Esophagus (tissue), 2 donors: ENCODE results near the gene P3H1. TPM values are rescaled to one million over a fixed set of nuclear protein-coding genes. Genes with fewer than 3 reads are reported as not detected.

Experiments used
- H3K27ac ChIP-seq, 2 donors: one replicate each; pipeline ENCODE4 v1.5.1; 2013; ENCODE audit warnings: low read depth in 2 of 2, mild to moderate bottlenecking in 2 of 2, inconsistent platforms in 1 of 2, low read length in 1 of 2, moderate library complexity in 1 of 2
- H3K27me3 ChIP-seq, 2 donors: one replicate each; pipeline ENCODE4 v1.6.1; 2013; ENCODE audit warnings: low read length in 2 of 2, control low read depth in 1 of 2, mild to moderate bottlenecking in 1 of 2; ENCODE audit not compliant: insufficient read depth in 2 of 2, control insufficient read depth in 1 of 2
- H3K36me3 ChIP-seq, 2 donors: one replicate each; pipeline ENCODE4 v1.6.1; 2013; ENCODE audit warnings: low read length in 1 of 2; ENCODE audit not compliant: control insufficient read depth in 2 of 2, insufficient read depth in 2 of 2
- H3K4me1 ChIP-seq, 2 donors: one replicate each; pipeline ENCODE4 v1.6.1; 2013; ENCODE audit warnings: low read length in 1 of 2; ENCODE audit not compliant: control insufficient read depth in 2 of 2, insufficient read depth in 2 of 2
- H3K4me3 ChIP-seq, 2 donors: one replicate each; pipeline ENCODE4 v1.5.1; 2013; ENCODE audit warnings: low read length in 2 of 2, mild to moderate bottlenecking in 2 of 2, low read depth in 1 of 2, moderate library complexity in 1 of 2
- H3K9me3 ChIP-seq, 2 donors: one replicate each; pipeline ENCODE4 v1.6.1; 2013; ENCODE audit warnings: mild to moderate bottlenecking in 2 of 2, low read depth in 1 of 2, low read length in 1 of 2, moderate library complexity in 1 of 2; ENCODE audit not compliant: control insufficient read depth in 2 of 2, insufficient read depth in 1 of 2
- WGBS, 2 donors: extraction: QIAGEN DNeasy Blood & Tissue Kit; methylation state at CpG; one replicate each; pipeline ENCODE4 v1.1.7; 2013; 5-methylcytosine and 5-hydroxymethylcytosine counted together
- polyA plus RNA-seq, 2 donors: library from polyadenylated mRNA; stranded (reverse); fragments of 200-250 nt; gene quantifications; one replicate each; pipeline ENCODE4 v1.2.3, GENCODE V29; 2013
- donor health status: healthy with polysubstance abuse.
- donor health status: Bipolar disorder and iron deficiency.

The P3H1 gene
- polyA plus RNA-seq, 2 donors: 6.4 to 11.4 TPM

DNA sequence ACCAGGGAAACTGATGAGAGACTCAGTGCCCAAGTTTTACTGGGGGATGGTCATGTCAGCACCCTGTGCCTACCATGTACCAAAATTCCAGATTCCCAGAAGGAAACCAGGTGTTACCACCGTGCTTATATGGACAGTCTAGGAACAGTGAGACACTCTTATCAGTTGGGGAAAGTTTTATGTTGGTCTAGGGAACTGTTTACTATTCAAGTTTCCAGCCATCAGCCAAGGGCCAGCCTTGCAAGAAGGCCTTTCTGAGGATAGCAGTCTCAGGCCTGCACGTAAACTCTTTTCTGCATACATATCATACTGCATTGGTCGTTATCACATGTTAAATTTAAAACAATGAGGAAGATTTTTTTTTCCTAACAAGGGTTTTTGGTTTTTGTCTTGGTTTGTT, 30.6 kb upstream of the P3H1 start:
- no peaks in the 10 kb centered on the region for H3K27me3 ChIP-seq
- 79 to 94% methylated on average over 3 of the region's 3 CpGs for WGBS, 2 donors

DNA sequence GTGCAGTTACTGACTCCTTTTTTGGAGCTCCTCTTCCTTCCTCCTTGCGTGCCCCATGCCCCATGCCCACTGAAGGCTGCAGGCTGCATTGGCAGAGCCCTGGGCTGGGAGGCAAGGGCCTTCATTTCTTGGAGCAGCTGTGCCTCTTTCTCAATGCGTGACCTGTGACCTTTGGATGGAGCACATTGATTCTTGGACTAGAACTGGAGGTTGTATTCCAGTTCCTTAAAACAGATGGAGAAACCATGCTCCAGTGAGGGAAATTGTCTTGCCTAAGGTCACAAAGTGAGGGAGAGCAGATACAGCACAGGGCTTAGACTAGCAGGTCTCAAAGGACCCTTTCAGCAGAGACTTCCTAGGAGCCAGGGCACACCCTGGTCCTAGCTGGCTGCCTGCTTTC, 27.0 kb upstream of the P3H1 start:
- WGBS, 2 donors: 91 to 93% methylated on average over 2 of the region's 2 CpGs
- no peaks in the 10 kb centered on the region for H3K27me3 ChIP-seq
- no peak overlapping the region for H3K4me3 ChIP-seq
- H3K4me1 ChIP-seq: no peaks in the 10 kb centered on the region
- no peaks in the 10 kb centered on the region for H3K36me3 ChIP-seq
- H3K27ac ChIP-seq: no peak overlapping the region
- H3K9me3 ChIP-seq: no peaks in the 10 kb centered on the region

More for the DNA sequence above, 30.6 kb upstream of the P3H1 start:
- no peaks in the 10 kb centered on the region for H3K4me1 ChIP-seq
- no peaks in the 10 kb centered on the region for H3K9me3 ChIP-seq
- H3K27ac ChIP-seq: no peak overlapping the region
- H3K4me3 ChIP-seq: no peak overlapping the region
- no peaks in the 10 kb centered on the region for H3K36me3 ChIP-seq

DNA sequence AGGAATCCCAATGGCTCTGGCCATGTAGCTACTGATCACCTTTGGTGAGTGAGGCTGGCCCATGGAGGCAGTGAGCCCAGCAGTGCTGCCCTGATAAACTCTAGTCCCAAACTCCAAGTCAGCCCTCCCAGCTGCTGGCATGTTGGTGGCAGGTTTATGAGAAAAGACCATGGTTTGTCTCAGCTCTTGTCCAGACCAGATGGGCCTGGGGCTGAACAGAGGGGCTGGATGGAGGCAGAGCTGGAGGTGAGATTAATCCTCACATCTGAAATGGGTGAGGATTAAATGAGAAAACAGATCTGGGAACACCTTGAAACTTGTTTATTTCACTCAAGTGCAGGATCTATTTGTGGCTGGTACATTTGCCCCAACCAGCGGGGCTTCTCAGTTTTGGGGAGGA, 21.2 kb upstream of the P3H1 start:
- WGBS, 2 donors: 94 to 100% methylated on average over 1 of the region's 1 CpG
- peaks cover 4 to 8% of the 10 kb centered on the region in 2 donors for H3K4me1 ChIP-seq
- no peak overlapping the region for H3K27ac ChIP-seq
- no peaks in the 10 kb centered on the region for H3K36me3 ChIP-seq
- H3K4me3 ChIP-seq: no peak overlapping the region
- no peaks in the 10 kb centered on the region for H3K27me3 ChIP-seq
- H3K9me3 ChIP-seq: peaks cover 0 to 2% of the 10 kb centered on the region in 2 donors

DNA sequence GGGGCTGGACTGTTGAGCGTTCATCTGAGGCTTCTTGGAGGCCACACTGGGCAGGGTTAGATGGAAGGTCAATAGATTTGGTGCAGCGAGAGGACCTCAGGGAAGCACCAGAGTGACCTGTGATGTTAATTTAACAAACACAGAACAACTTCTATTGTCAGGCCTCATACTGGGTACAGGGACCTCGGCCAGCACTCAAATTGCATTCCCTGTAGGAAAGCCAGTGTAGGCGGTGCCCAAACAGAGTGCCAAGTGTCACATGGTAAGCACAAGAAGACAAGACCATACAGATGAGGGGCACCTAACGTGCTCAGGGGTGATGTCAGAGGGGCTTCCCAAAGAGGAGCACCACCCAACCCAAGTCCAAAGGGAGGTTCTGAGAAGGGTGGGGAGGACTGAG, 19.3 kb upstream of the P3H1 start:
- no peaks in the 10 kb centered on the region for H3K36me3 ChIP-seq
- no peaks in the 10 kb centered on the region for H3K27me3 ChIP-seq
- H3K4me3 ChIP-seq: no peak overlapping the region
- H3K4me1 ChIP-seq: peaks cover 4 to 8% of the 10 kb centered on the region in 2 donors
- H3K9me3 ChIP-seq: peaks cover 0 to 2% of the 10 kb centered on the region in 2 donors
- 82 to 85% methylated on average over 5 of the region's 5 CpGs for WGBS, 2 donors
- no peak overlapping the region for H3K27ac ChIP-seq

DNA sequence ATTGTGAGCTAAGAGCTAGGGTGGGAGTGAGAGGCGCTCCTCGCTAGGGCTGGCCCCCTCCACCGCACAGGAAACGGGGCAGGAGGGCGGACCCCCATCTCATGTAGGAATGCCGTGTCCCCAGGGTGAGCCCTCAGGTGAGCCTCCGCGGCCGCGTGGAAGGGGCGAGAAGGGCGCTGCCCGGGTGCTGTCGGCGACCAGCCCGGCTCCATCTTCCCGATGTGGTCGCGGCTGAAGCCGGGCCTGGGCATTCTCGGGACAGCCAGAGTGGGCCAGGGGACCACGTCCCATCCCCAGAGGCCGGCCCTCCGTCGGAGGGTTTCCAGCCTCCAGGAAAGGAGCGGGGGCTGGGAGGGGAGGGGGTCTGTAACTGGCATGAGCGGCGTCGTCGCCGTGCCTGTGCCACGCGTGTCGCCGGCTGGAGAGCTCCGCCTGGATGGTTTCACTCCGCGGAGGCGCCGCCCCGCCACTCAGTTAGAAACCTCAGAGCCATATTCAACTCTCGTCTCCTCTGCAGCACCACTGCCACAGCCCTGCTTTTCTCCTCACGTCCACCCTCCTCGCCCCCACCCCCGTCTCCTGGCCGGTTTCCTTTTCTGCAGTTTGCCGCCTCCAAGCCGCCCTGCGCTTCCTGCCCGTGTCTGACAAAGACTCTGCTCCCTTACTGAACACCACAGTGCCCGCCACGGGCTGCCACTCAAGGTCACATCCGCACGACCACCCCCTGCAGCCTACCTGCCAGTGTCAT, 18.3 kb upstream of the P3H1 start, which contains the start of gene TMEM269:
Gene TMEM269, plus strand, starts transcription at position 46 of the 748 bp plus-strand sequence. CDS start 4,903 bp downstream, outside the sequence.
- H3K4me1 ChIP-seq: peaks cover 4 to 8% of the 10 kb centered on the region in 2 donors
- no peak within 1 kb of the TSS for H3K27ac ChIP-seq
- no peaks in the 10 kb centered on the region for H3K36me3 ChIP-seq
- peak within 1 kb of the TSS; percentile 25 to 33 for H3K4me3 ChIP-seq
- H3K9me3 ChIP-seq: peaks cover 0 to 2% of the 10 kb centered on the region in 2 donors
- WGBS, 2 donors: 8 to 12% methylated on average over 51 to 54 of the region's 54 CpGs
- H3K27me3 ChIP-seq: no peaks in the 10 kb centered on the region

DNA sequence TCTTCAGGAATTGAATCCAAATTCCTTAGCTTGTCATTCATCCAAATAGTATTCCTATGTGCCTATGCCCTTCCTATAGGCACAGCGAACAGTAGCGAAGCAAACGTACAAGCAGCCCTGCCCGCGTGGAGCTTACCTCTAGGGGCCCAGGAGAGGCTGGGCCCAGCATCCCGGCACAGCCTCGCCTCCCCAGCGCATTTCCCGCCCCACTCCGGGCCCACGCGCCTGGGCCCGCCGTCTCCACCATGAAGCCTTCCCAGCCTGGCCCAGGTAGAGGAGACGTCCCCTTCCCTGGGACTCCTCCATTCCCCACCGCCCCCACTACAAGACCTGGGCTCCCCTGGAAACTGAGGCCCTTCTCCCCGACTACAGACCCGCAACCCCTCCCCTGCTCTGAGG, 17.7 kb upstream of the P3H1 start:
- H3K36me3 ChIP-seq: no peaks in the 10 kb centered on the region
- H3K4me3 ChIP-seq: no peak overlapping the region
- H3K27me3 ChIP-seq: no peaks in the 10 kb centered on the region
- H3K9me3 ChIP-seq: peaks cover 0 to 2% of the 10 kb centered on the region in 2 donors
- H3K4me1 ChIP-seq: peaks cover 4 to 8% of the 10 kb centered on the region in 2 donors
- 88 to 91% methylated on average over 18 of the region's 18 CpGs for WGBS, 2 donors
- H3K27ac ChIP-seq: no peak overlapping the region

DNA sequence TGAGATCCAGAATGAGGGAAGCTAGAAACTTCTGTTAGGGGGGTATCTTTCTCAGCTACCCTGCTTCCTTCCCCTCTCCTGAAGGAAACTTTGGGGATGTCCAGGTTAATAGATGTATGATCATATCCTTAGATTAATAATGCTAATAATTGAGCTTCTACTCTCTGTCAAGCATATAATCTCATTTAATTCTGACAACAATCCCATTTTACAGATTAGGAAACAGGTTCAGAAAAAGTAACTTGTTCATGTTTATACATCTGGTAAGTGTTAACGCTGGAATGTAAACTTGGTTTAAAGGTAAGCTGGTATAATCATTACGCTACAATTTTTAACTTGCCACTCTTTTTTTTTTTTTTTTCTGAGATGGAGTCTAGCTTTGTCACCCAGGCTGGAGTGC, 16.3 kb upstream of the P3H1 start:
- 95 to 97% methylated on average over 2 of the region's 2 CpGs for WGBS, 2 donors
- no peak overlapping the region for H3K4me3 ChIP-seq
- H3K9me3 ChIP-seq: peaks cover 0 to 2% of the 10 kb centered on the region in 2 donors
- H3K4me1 ChIP-seq: peaks cover 4 to 8% of the 10 kb centered on the region in 2 donors
- no peaks in the 10 kb centered on the region for H3K27me3 ChIP-seq
- no peak overlapping the region for H3K27ac ChIP-seq
- no peaks in the 10 kb centered on the region for H3K36me3 ChIP-seq

DNA sequence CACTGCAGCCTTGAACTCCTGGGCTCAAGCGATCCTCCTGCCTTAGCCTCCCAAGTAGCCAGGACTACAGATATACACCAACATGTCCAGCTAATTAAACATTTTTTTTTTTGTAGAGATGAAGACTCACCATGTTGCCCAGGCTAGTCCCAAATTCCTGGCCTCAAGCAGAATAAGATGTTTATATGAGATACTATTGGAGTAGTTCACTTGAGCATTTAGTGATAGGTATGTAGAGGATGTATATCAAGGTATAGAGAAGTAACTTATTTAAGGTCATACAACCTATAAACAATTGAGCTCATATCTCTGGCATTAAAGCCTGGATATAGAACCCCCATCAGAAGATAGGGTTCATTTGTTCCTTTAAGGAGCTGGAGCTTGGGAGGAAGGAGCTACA, 13.3 kb upstream of the P3H1 start:
- Histone ChIP-seq H3K27ac (no peak overlapping the region), H3K27me3 (no peaks in the 10 kb centered on the region), H3K4me1 (peaks cover 4% of the 10 kb centered on the region in 2 donors), H3K9me3 (no peaks in the 10 kb centered on the region), H3K36me3 (peaks cover 8% of the 10 kb centered on the region in 2 donors), H3K4me3 (no peak overlapping the region)
- WGBS, 2 donors: 98 to 100% methylated on average over 1 of the region's 1 CpG

DNA sequence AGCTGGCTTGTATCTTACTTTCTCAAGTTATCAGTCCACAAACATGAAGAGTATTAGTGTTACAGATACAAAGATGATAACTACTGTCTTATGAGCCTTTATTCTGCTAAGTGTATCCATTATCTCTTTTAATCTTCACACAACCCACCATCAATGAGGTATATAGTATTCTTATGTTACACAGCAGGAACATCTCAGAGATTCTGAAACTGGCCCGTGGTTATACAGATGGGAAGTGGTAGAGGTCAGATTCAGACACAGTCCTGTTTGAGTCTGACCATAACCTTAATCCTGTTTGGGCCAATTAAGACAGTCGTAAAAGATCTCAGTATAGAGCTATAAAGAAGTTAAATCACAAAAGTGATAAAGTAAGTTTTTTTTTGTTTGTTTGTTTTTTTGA, 12.9 kb upstream of the P3H1 start:
- peaks cover 0 to under 1% of the 10 kb centered on the region in 2 donors for H3K4me1 ChIP-seq
- no peaks in the 10 kb centered on the region for H3K9me3 ChIP-seq
- no peak overlapping the region for H3K4me3 ChIP-seq
- no peak overlapping the region for H3K27ac ChIP-seq
- 85 to 86% methylated on average over 2 of the region's 2 CpGs for WGBS, 2 donors
- peaks cover 8 to 11% of the 10 kb centered on the region in 2 donors for H3K36me3 ChIP-seq
- H3K27me3 ChIP-seq: no peaks in the 10 kb centered on the region

DNA sequence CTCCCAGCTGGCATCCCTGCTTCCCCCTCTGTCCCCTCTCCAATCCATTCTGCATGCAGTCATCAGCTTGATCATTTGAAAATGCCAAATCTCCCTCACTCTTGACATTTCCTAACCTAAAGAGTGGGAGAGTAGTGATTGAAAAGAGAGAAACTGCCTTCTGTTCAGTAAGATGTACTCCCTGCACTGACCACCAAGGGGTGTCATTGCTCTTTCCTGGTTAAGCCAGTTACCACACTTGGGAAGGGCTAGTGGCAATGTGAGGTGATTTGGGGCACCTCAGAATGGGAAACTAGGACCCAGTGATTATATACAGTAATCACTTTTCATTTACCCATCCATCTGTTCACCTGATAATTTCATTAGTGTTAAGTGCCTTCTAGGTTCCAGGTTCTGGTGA, 11.0 kb upstream of the P3H1 start:
- Histone ChIP-seq H3K4me1 (no peaks in the 10 kb centered on the region), H3K27ac (no peak overlapping the region), H3K9me3 (no peaks in the 10 kb centered on the region), H3K4me3 (no peak overlapping the region), H3K27me3 (no peaks in the 10 kb centered on the region), H3K36me3 (peaks cover 8 to 11% of the 10 kb centered on the region in 2 donors)
